ENCODE data around the gene CCDC197. TPM values are rescaled to one million over a fixed set of nuclear protein-coding genes. Genes with fewer than 3 reads are reported as not detected.

The CCDC197 gene
- total and polyA plus RNA-seq, 8 donors = not detected

- WGBS, 2 donors = 26 to 28% methylated on average over 7 of the region's 7 CpGs
- DNase-seq = peak in 2 of 6 donors; percentile 34 to 59
Observed at GRCh38 chr14:93984987-93985410, 12.1 kb upstream of the CCDC197 start.

GRCh38 chr14:93986955-93987354 is 10.1 kb upstream of the CCDC197 start:
- Histone ChIP-seq H3K4me3 (no peak overlapping the region), H3K9me3 (no peaks in the 10 kb centered on the region), H3K36me3 (no peaks in the 10 kb centered on the region), H3K4me1 (no peaks in the 10 kb centered on the region), H3K27me3 (no peaks in the 10 kb centered on the region), H3K27ac (no peak overlapping the region)
- no peak for TF ChIP-seq CTCF (IDR thresholded peaks at IDR 0.05)
- intact Hi-C loops (cut with DNase I) = no loop called here
- DNase-seq (no peak), ATAC-seq (peak in 1 of 4 donors; percentile 17), FAIRE-seq (no peak)
- 80 to 81% methylated on average over 9 of the region's 9 CpGs for WGBS, 2 donors

More at GRCh38 chr14:93984987-93985410, 12.1 kb upstream of the CCDC197 start:
- ATAC-seq = peak; percentile 67 to 78 (median 73)
- Histone ChIP-seq H3K9me3 (no peaks in the 10 kb centered on the region), H3K4me3 (no peak overlapping the region), H3K27ac (no peak overlapping the region), H3K4me1 (no peaks in the 10 kb centered on the region), H3K36me3 (no peaks in the 10 kb centered on the region), H3K27me3 (no peaks in the 10 kb centered on the region)
- intact Hi-C loops (cut with DNase I) = no loop called here
- TF ChIP-seq CTCF (IDR thresholded peaks at IDR 0.05) = peak in 1 of 4 donors; percentile 12
- FAIRE-seq = no peak

DNA sequence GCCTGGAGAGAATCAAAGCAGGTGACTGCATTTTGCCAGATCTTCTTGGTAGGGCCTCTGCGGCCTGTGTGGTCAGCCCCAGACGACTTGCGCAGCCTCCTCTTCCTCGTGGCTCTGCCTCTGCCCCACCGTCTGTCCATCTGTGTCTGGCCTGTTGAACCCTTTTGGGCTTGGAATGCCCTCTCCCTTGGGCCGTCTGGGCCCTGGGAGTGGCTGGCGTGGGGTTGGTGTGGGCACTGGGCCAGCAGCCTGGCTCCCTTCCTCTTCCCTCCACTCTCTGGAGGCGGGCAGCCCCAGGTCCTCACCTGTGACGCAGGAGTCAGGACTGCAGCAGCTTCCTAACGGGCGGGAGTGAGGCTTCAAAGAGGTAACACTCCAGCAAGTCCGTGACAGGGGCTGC is 9.7 kb upstream of the CCDC197 start:
- Histone ChIP-seq H3K27ac (no peak overlapping the region), H3K36me3 (no peaks in the 10 kb centered on the region), H3K4me1 (no peaks in the 10 kb centered on the region), H3K27me3 (no peaks in the 10 kb centered on the region), H3K9me3 (no peaks in the 10 kb centered on the region), H3K4me3 (no peak overlapping the region)
- no peak for FAIRE-seq
- DNase-seq = no peak
- intact Hi-C loops (cut with DNase I) = no loop called here
- ATAC-seq = peak in 1 of 4 donors; percentile 33
- TF ChIP-seq CTCF (IDR thresholded peaks at IDR 0.05) = no peak
- 65 to 66% methylated on average over 12 of the region's 12 CpGs for WGBS, 2 donors

DNA sequence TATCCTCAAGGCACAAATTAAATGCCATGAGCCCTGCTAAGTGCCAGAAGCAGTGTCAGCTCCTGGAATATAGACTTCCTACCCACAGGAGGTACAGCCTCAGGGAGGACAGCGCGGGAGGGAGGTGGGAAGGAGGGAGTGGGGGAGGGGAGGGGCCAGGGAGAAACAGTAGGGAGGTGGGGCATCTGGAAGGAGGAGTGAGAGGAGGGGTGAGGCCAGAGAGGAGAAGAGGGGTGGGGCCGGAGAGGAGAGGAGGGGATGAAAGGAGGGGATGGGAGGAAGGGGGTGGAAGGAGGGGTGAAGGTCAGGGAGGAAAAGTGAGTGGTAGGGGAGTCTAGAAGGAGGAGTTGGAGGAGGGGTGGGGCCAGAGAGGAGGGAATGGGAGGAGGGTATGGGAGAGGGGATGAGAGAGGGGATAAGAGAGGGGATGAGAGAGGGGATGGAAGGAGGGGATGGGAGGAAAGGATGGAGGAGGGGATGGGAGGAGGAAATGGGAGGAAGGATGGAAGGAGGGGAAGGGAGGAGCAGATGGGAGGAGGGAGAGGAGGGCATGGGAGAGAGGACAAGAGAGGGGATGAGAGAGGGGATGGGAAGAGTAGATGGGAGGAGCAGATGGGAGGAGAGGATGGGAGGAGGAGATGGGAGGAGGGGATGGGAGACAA is 9.2 kb upstream of the CCDC197 start:
- no peaks in the 10 kb centered on the region for H3K4me1 ChIP-seq
- TF ChIP-seq CTCF (IDR thresholded peaks at IDR 0.05) = no peak
- intact Hi-C loops (cut with DNase I) = no loop called here
- DNase-seq (no peak), ATAC-seq (no peak), FAIRE-seq (no peak)
- 65 to 89% methylated on average over 3 of the region's 3 CpGs for WGBS, 2 donors
- H3K9me3 ChIP-seq = no peaks in the 10 kb centered on the region
- H3K27ac ChIP-seq = no peak overlapping the region
- H3K36me3 ChIP-seq = no peaks in the 10 kb centered on the region
- no peaks in the 10 kb centered on the region for H3K27me3 ChIP-seq
- H3K4me3 ChIP-seq = no peak overlapping the region

- DNase-seq = no peak
- ATAC-seq = peak in 1 of 4 donors; percentile 44
- Histone ChIP-seq H3K27me3 (no peaks in the 10 kb centered on the region), H3K4me3 (no peak overlapping the region), H3K9me3 (no peaks in the 10 kb centered on the region), H3K4me1 (no peaks in the 10 kb centered on the region), H3K36me3 (no peaks in the 10 kb centered on the region), H3K27ac (no peak overlapping the region)
- 57 to 63% methylated on average over 4 of the region's 4 CpGs for WGBS, 2 donors
- intact Hi-C loops (cut with DNase I) = no loop called here
- TF ChIP-seq CTCF (IDR thresholded peaks at IDR 0.05) = no peak
- no peak for FAIRE-seq
Observed at GRCh38 chr14:93989939-93990338, 7.2 kb upstream of the CCDC197 start.
